ENCODE measurements around the gene FYN.

The FYN gene

GRCh38 chr6:111673937-111674336, 199.3 kb downstream of the FYN start:
- DNase-seq: no peak

GRCh38 chr6:111673532-111673931, 199.7 kb downstream of the FYN start:
- DNase-seq: no peak

GRCh38 chr6:111672761-111673450, 200.3 kb downstream of the FYN start:
- no peak for DNase-seq

- DNase-seq: no peak
These were observed 203.9 kb downstream of the FYN start for GRCh38 chr6:111669326-111669725.

GRCh38 chr6:111668410-111668809, 204.8 kb downstream of the FYN start:
- peak; percentile 5 to 8 for DNase-seq

- no peak for DNase-seq
These were observed 205.3 kb downstream of the FYN start for GRCh38 chr6:111667931-111668330.

- no peak for DNase-seq
These were observed 206.4 kb downstream of the FYN start for GRCh38 chr6:111666847-111667246.

GRCh38 chr6:111664565-111665030, 208.7 kb downstream of the FYN start:
- no peak for DNase-seq

- DNase-seq: peak; percentile 36 to 50
These were observed 209.3 kb downstream of the FYN start for GRCh38 chr6:111663692-111664564.

- peak; percentile 41 to 43 for DNase-seq
These were observed 210.3 kb downstream of the FYN start for GRCh38 chr6:111662794-111663593.

- no peak for DNase-seq
These were observed 211.0 kb downstream of the FYN start for GRCh38 chr6:111662072-111662793.

GRCh38 chr6:111661541-111662061, 211.7 kb downstream of the FYN start:
- DNase-seq: no peak

GRCh38 chr6:111660531-111660930, 212.7 kb downstream of the FYN start:
- no peak for DNase-seq

- DNase-seq: no peak
These were observed 214.6 kb downstream of the FYN start for GRCh38 chr6:111658462-111659154.

- no peak for DNase-seq
These were observed 216.1 kb downstream of the FYN start for GRCh38 chr6:111657146-111657545.

- DNase-seq: no peak
These were observed 219.3 kb downstream of the FYN start for GRCh38 chr6:111653979-111654378.

GRCh38 chr6:111653434-111653833, 219.8 kb downstream of the FYN start:
- DNase-seq: no peak

- no peak for DNase-seq
These were observed 221.1 kb downstream of the FYN start for GRCh38 chr6:111652156-111652555.

- no peak for DNase-seq
These were observed 221.8 kb downstream of the FYN start for GRCh38 chr6:111651185-111652034.

GRCh38 chr6:111650049-111650448, 223.2 kb downstream of the FYN start:
- DNase-seq: no peak

GRCh38 chr6:111648100-111648499, 225.2 kb downstream of the FYN start:
- DNase-seq: no peak

All from Kasumi-1 (cell line).